CD4-positive, alpha-beta T cell (primary cell): Measurements from ENCODE around the gene EFTUD2. TPM values are rescaled to one million over a fixed set of nuclear protein-coding genes. Genes with fewer than 3 reads are reported as not detected.
A peak's percentile ranks its signal among the peaks of the same experiment; 100 is the strongest.

ENCODE experiments used
- ATAC-seq: fragments of 200-7000 bp; cut with Tn5 transposase; one replicate; pipeline ENCODE4 v1.10.0; 2022; ENCODE audit warnings: mild to moderate bottlenecking; ENCODE audit not compliant: poor library complexity
- CTCF ChIA-PET: fragments of 350-600 bp; sonication (Branson Sonifier 250); formaldehyde crosslinking; loops from one replicate; lab custom pipeline; 2021; ENCODE audit warnings: antibody characterized with exemption, inconsistent platforms; lab: Charles Lee
- POLR2A ChIA-PET: fragments of 350-600 bp; sonication (Branson Sonifier 250); formaldehyde crosslinking; loops from one replicate; lab custom pipeline; 2021; ENCODE audit warnings: antibody characterized with exemption, inconsistent platforms; lab: Charles Lee
- DNase-seq, 14 experiments: peaks; one replicate each; pipeline ENCODE4 v3.0.0-alpha.2; 2013 to 2020; ENCODE audit warnings: mixed read lengths in 2 of 14
- H3K27ac ChIP-seq, 2 donors: one replicate each; pipeline versions ENCODE4 v1.5.1 to v1.7.0; 2013; ENCODE audit warnings: low read length in 2 of 2, low read depth in 1 of 2, mild to moderate bottlenecking in 1 of 2
- H3K27me3 ChIP-seq, 2 experiments: 1 replicate in 1 of 2; 2 replicates in 1 of 2; pipeline versions ENCODE4 v1.6.1 to v1.7.0; 2013; ENCODE audit warnings: low read length in 2 of 2, control low read depth in 1 of 2, mild to moderate bottlenecking in 1 of 2, moderate library complexity in 1 of 2; ENCODE audit not compliant: insufficient read depth in 2 of 2, control insufficient read depth in 1 of 2
- H3K36me3 ChIP-seq: one replicate; pipeline ENCODE4 v1.6.1; 2013; ENCODE audit warnings: low read length, control low read depth; ENCODE audit not compliant: insufficient read depth
- H3K4me1 ChIP-seq: one replicate; pipeline ENCODE4 v1.6.1; 2013; ENCODE audit warnings: low read length, control low read depth; ENCODE audit not compliant: insufficient read depth
- H3K4me3 ChIP-seq: one replicate; pipeline ENCODE4 v1.5.1; 2013; ENCODE audit warnings: mild to moderate bottlenecking, low read length, moderate library complexity
- H3K9me3 ChIP-seq, 2 experiments: 1 replicate in 1 of 2; 2 replicates in 1 of 2; pipeline versions ENCODE4 v1.6.1 to v1.7.0; 2013; ENCODE audit warnings: low read length in 2 of 2, mild to moderate bottlenecking in 2 of 2, control low read depth in 1 of 2, moderate library complexity in 1 of 2; ENCODE audit not compliant: control insufficient read depth in 1 of 2, insufficient read depth in 1 of 2
- H3K27ac Mint-ChIP-seq: one replicate; pipeline ENCODE4 v1.8.0; 2020; ENCODE audit warnings: mixed read lengths
- H3K27me3 Mint-ChIP-seq: one replicate; pipeline ENCODE4 v1.8.0; 2021; ENCODE audit warnings: mixed read lengths
- H3K36me3 Mint-ChIP-seq: one replicate; pipeline ENCODE4 v1.8.0; 2021; ENCODE audit warnings: low read depth, mixed read lengths
- H3K4me1 Mint-ChIP-seq: one replicate; pipeline ENCODE4 v1.8.0; 2021; ENCODE audit warnings: low read depth, mixed read lengths
- H3K4me3 Mint-ChIP-seq: one replicate; pipeline ENCODE4 v1.8.0; 2020; ENCODE audit warnings: mild to moderate bottlenecking, mixed read lengths
- H3K9me3 Mint-ChIP-seq: one replicate; pipeline ENCODE4 v1.8.0; 2020; ENCODE audit warnings: mixed read lengths
- intact Hi-C, 2 experiments: fragments of 100-400 bp; cut with DNase I in 1 of 2; cut with micrococcal nuclease in 1 of 2; formaldehyde crosslinking; loops; one replicate each; pipeline versions ENCODE4 v1.15.1 to v1.9.0; 2023 to 2025; cut with DNase I, micrococcal nuclease
- total RNA-seq, 174 experiments: library from RNA in 2 of 174; stranded (reverse) in 2 of 174; gene quantifications; one replicate each; pipeline ENCODE4 v1.2.3 and lab custom pipeline; 2021 to 2026
- TF ChIP-seq, protein P1 (sequence below): fragments of 200-600 bp; IDR thresholded peaks from one replicate; pipeline ENCODE4 v1.8.0; 2022; ENCODE audit warnings: antibody characterized with exemption, mild to moderate bottlenecking

The EFTUD2 gene
- total RNA-seq, 2 experiments from 2014 or later, result 105 to 112 TPM

DNA sequence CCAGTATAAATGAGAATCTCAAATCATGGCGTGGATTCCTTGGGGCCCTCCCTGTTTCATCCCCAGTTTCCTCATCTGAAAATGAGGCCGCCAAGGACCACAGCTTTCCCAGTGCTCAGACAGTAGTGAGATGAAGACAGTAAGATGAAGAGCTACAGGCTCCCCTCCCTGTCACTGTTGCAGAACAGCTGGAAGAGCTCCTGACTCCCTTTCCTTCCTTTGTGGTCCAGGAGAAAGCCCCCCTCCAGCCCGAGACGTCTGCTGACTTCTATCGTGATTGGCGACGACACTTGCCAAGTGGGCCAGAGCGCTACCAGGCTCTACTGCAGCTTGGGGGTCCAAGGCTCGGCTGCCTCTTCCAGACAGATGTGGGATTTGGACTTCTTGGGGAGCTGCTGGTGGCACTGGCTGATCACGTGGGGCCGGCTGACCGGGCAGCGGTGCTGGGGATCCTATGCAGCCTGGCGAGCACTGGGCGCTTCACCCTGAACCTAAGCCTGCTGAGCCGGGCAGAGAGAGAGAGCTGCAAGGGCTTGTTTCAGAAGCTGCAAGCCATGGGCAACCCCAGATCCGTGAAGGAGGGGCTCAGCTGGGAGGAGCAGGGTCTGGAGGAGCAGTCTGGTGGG is 3.0 kb upstream of the EFTUD2 start:
- H3K9me3 Mint-ChIP-seq, result no peaks in the 10 kb centered on the region
- TF ChIP-seq, protein P1, sequence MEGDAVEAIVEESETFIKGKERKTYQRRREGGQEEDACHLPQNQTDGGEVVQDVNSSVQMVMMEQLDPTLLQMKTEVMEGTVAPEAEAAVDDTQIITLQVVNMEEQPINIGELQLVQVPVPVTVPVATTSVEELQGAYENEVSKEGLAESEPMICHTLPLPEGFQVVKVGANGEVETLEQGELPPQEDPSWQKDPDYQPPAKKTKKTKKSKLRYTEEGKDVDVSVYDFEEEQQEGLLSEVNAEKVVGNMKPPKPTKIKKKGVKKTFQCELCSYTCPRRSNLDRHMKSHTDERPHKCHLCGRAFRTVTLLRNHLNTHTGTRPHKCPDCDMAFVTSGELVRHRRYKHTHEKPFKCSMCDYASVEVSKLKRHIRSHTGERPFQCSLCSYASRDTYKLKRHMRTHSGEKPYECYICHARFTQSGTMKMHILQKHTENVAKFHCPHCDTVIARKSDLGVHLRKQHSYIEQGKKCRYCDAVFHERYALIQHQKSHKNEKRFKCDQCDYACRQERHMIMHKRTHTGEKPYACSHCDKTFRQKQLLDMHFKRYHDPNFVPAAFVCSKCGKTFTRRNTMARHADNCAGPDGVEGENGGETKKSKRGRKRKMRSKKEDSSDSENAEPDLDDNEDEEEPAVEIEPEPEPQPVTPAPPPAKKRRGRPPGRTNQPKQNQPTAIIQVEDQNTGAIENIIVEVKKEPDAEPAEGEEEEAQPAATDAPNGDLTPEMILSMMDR, result no peak
- no peak overlapping the region for H3K4me3 ChIP-seq
- no peaks in the 10 kb centered on the region for H3K27me3 ChIP-seq
- peaks cover 26% of the 10 kb centered on the region for H3K4me1 ChIP-seq
- intact Hi-C loops, result loop anchor here in 1 of 2 experiments (5.0 kb wide), 1 partner anchor 230 kb away; the partner anchor contains the start of gene PLCD3
- ChIA-PET POLR2A (no interaction called here), CTCF (interaction anchor here (0.6 kb wide), 1 partner anchor 28 kb away, joined by 3 read pairs; no protein-coding TSS in a partner anchor)
- H3K4me1 Mint-ChIP-seq, result peaks cover 23% of the 10 kb centered on the region
- no peak overlapping the region for H3K4me3 Mint-ChIP-seq
- no peak for DNase-seq
- no peaks in the 10 kb centered on the region for H3K36me3 ChIP-seq
- H3K27ac Mint-ChIP-seq, result peak overlapping the region; percentile 99
- peaks cover 14% of the 10 kb centered on the region for H3K36me3 Mint-ChIP-seq
- no peak overlapping the region for H3K27ac ChIP-seq
- peaks cover 23% of the 10 kb centered on the region for H3K27me3 Mint-ChIP-seq
- ATAC-seq, result no peak
- H3K9me3 ChIP-seq, result no peaks in the 10 kb centered on the region

DNA sequence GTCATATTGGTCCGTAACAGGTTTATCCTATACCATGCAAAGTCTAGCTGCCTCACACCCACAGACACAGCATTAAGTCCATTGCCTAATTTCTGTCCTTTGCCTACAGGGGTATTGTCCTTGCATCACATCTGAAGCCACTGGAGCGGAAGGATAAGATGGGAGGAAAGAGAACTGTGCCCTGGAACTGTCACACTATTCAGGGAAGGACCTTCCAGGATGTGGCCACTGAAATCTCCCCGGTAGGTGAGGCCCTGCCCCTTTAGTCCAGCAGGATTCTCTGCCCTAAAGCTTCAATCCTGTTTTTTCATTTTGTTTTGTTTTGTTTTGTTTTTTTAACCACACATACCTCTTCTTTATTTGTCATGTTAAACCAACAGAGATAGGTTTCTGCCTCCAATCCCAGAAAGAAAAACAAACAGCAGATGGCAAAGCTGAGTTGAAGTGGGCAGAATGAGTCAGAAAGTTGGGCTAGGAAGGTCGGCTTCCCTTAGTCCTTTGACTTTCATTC is 2.2 kb upstream of the EFTUD2 start:
- ATAC-seq, result no peak
- DNase-seq, result no peak
- Mint-ChIP-seq H3K4me3 (peak overlapping the region; percentile 77), H3K27me3 (peaks cover 23% of the 10 kb centered on the region), H3K27ac (peak overlapping the region; percentile 99), H3K4me1 (peaks cover 23% of the 10 kb centered on the region), H3K9me3 (no peaks in the 10 kb centered on the region), H3K36me3 (peaks cover 14% of the 10 kb centered on the region)
- no peak overlapping the region for H3K27ac ChIP-seq
- H3K9me3 ChIP-seq, result no peaks in the 10 kb centered on the region
- POLR2A ChIA-PET, result no interaction called here
- CTCF ChIA-PET, result interaction anchor here (1.0 kb wide), 1 partner anchor 19 kb away, joined by 3 read pairs; no protein-coding TSS in a partner anchor
- no peaks in the 10 kb centered on the region for H3K36me3 ChIP-seq
- intact Hi-C loops, result loop anchor here in 1 of 2 experiments (2.0 to 5.0 kb wide), 2 partner anchors 47 to 231 kb away; partner anchors contain the start of gene PLCD3
- H3K4me1 ChIP-seq, result peaks cover 26% of the 10 kb centered on the region
- TF ChIP-seq, protein P1, result no peak
- H3K4me3 ChIP-seq, result no peak overlapping the region
- H3K27me3 ChIP-seq, result no peaks in the 10 kb centered on the region

DNA sequence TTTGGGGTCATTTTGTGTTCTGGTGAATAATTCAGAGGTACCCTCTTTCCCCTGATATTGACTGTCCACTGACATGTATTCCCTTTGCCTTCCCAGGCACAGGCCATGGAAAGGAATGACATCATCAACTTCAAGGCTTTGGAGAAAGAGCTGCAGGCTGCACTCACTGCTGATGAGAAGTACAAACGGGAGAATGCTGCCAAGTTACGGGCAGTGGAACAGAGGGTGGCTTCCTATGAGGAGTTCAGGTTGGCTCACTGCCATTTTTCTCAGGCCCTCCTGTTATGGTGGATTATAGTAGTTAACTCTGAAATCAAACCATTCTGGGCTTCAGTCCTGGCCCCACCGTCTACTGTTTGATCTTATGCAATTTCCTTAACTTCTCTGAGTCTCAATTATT is 1.6 kb upstream of the EFTUD2 start:
- intact Hi-C loops, result loop anchor here in 1 of 2 experiments (2.0 to 5.0 kb wide), 2 partner anchors 48 to 231 kb away; partner anchors contain the start of gene PLCD3
- ATAC-seq (no peak), DNase-seq (no peak)
- TF ChIP-seq, protein P1, result no peak
- H3K4me1 Mint-ChIP-seq, result peaks cover 27% of the 10 kb centered on the region
- peak overlapping the region; percentile 99 for H3K27ac Mint-ChIP-seq
- H3K27me3 ChIP-seq, result no peaks in the 10 kb centered on the region
- no peaks in the 10 kb centered on the region for H3K9me3 Mint-ChIP-seq
- H3K36me3 ChIP-seq, result no peaks in the 10 kb centered on the region
- H3K4me3 Mint-ChIP-seq, result peak overlapping the region; percentile 95
- H3K27ac ChIP-seq, result no peak overlapping the region
- ChIA-PET POLR2A (interaction anchor here (1.4 to 2.2 kb wide), 2 partner anchors 125 to 192 kb away, joined by 5 to 8 read pairs; partner anchors contain the start of gene DBF4B), CTCF (interaction anchor here (1.0 kb wide), 1 partner anchor 19 kb away, joined by 3 read pairs; no protein-coding TSS in a partner anchor)
- H3K36me3 Mint-ChIP-seq, result peaks cover 18% of the 10 kb centered on the region
- no peaks in the 10 kb centered on the region for H3K9me3 ChIP-seq
- H3K4me1 ChIP-seq, result peaks cover 26% of the 10 kb centered on the region
- H3K4me3 ChIP-seq, result no peak overlapping the region
- H3K27me3 Mint-ChIP-seq, result peaks cover 17% of the 10 kb centered on the region
